NCI-H82 treated with DMSO at 0.1 percent for 48 hours (cell line): ENCODE data around the gene RAB11B.
"Not testable (repeated sequence)": the region's sequence is repeated elsewhere in the genome, so short reads cannot be mapped to it uniquely, and the experiment has no call there.

Experiments used
- DNase-seq: peaks from one replicate; lab custom pipeline; 2025; ENCODE audit not compliant: unreplicated experiment; lab: John Stamatoyannopoulos, UW

The RAB11B gene

DNA sequence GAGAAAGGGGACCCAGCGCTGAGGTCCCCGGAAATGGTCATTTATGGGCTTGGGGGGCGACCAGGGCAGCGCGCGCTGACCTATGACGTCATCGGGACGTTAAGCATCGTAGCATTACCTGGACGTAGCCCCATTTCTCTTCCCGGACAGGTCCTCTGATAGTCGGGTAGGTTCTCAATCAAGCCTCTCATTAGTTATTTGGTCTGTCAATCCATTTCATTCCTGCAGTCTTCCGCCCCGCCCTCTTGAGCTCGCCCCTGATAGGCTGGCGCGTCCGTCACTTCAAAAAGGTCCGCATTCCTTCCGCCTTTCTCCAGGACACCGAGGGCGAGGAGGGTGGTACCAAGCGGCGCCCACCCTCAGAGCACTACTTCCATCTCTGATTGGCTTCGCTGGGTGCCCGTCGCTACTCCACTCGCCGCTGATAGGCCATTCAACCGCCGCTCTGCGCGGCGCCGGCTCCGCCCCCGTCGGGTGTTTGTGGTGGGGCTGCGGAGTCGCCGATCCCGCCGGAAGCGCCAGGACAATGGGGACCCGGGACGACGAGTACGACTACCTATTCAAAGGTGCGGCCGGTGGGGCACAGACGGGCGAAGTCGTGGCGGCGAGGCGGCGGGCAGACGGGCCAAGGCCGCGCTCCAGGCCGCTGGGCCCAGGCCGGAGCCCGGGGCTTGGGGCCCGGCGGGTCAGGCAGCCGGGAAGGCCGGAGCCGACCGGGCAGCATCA, at the start of gene RAB11B:
RAB11B (plus strand) TSS at position 470 of the 726 bp plus-strand sequence; CDS start at position 527, 57 bp downstream.
- peak; percentile 97 for DNase-seq

DNA sequence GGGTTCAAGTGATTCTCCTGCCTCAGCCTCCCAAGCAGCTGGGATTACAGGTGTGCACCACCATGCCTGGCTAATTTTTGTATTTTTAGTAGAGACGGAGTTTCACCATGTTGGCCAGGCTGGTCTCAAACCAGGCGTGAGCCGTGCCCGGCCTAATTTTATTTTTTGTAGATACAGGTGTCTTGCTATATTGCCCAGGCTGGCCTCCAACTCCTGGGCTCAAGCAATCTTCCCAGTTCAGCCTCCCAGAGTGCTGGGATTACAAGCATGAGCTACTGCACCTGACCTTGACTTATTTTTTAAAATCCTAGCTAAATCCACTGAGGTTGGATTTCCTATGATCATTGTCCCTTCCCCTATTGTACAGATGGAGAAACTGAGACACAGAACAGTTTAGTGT, 48.7 kb upstream of the RAB11B start:
- DNase-seq, result not testable (repeated sequence)

GRCh38 chr19:8342316-8342683, 47.9 kb upstream of the RAB11B start:
- DNase-seq, result no peak

GRCh38 chr19:8342684-8343482, 47.3 kb upstream of the RAB11B start, which contains the start of gene KANK3:
TSS of gene KANK3 (minus strand) at chr19:8343262. CDS start at chr19:8337828, 5,434 bp downstream.
- peak; percentile 63 for DNase-seq

GRCh38 chr19:8343483-8343844, 46.7 kb upstream of the RAB11B start:
- no peak for DNase-seq

GRCh38 chr19:8349629-8350372, 40.4 kb upstream of the RAB11B start:
- DNase-seq, result not testable (repeated sequence)

DNA sequence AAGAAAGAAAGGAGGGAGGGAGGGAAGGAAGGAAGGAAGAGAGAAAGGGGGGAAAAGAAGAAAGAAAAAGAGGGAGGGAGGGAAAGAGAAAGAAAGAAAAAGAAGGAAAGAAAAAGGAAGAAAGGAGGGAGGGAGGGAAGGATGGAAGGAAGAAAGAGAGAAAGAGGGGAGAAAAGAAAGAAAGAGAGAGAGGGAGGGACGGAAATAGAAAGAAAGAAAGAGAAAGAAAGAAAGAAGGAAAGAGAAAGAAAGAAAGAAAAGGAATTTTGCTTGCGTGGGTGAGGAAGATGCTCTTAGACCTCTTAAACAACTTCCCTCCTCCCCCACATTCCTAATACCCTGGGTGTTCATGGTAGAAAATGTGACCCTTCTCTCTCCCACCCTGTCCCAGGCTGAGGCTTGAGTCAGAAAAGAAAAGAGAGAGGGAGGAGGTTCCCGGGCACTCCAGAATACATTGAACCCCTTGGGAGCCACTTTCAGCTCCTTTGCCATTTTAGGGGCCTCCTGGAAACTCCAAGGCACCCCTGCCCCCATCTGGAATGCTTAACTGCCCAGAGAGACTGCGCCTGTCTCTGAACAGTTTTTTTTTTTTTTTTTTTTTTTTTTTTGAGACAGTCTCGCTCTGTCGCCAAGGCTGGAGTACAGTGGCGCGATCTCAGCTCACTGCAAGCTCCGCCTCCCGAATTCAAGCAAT, 37.9 kb upstream of the RAB11B start:
- no peak for DNase-seq

- DNase-seq, result not testable (repeated sequence)
Observed at GRCh38 chr19:8352845-8353244, 37.3 kb upstream of the RAB11B start.

GRCh38 chr19:8355631-8356402, 34.3 kb upstream of the RAB11B start:
- DNase-seq, result no peak

GRCh38 chr19:8357007-8357521, 33.1 kb upstream of the RAB11B start:
- no peak for DNase-seq

DNA sequence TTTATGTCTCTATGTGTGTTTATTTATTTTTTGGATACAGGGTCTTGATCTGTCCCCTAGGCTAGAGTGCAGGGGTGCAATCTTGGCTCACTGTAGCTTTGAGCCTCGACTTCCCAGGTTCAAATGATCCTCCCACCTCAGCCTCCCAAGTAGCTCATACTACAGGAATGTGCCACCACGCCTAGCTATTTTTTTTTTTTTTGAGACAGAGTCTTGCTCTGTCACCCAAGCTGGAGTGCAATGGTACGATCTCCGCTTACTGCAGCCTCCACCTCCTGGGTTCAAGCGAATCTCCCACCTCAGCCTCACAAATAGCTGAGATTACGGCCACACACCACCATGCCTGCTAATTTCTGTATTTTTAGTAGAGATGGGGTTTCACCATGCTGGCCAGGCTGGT, 31.2 kb upstream of the RAB11B start:
- DNase-seq, result no peak

GRCh38 chr19:8360196-8360595, 30.0 kb upstream of the RAB11B start:
- DNase-seq, result no peak

- DNase-seq, result no peak
Observed at GRCh38 chr19:8361921-8362793, 28.0 kb upstream of the RAB11B start.

DNA sequence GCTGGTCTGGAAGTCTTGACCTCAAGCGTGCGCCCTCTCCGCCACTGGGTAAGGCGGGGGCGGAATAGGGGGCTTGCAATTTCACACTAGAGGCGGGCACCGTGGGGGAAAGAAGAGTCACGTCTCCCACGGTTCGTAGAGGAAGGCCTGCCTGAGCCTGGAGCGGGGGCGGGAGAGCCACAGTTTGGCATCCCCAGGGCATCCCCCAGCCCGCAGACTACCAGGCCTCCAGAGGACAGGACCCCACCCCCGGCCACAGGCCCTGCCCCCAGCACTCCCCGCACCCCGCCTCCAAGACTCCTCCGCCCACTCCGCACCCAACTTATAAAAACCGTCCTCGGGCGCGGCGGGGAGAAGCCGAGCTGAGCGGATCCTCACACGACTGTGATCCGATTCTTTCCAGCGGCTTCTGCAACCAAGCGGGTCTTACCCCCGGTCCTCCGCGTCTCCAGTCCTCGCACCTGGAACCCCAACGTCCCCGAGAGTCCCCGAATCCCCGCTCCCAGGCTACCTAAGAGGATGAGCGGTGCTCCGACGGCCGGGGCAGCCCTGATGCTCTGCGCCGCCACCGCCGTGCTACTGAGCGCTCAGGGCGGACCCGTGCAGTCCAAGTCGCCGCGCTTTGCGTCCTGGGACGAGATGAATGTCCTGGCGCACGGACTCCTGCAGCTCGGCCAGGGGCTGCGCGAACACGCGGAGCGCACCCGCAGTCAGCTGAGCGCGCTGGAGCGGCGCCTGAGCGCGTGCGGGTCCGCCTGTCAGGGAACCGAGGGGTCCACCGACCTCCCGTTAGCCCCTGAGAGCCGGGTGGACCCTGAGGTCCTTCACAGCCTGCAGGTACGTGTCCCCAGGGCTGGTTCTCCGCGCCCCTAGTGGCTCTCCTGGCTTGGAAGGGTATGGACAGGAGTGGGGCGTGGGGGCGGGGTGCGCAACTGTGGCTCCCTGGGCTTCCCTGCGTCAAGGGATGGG, 26.1 kb upstream of the RAB11B start, which contains the start of gene ANGPTL4:
ANGPTL4 (plus strand) TSS at position 353 of the 969 bp plus-strand sequence; CDS start at position 520, 167 bp downstream.
- no peak for DNase-seq

GRCh38 chr19:8366121-8366581, 24.0 kb upstream of the RAB11B start:
- DNase-seq, result no peak

GRCh38 chr19:8366961-8367326, 23.2 kb upstream of the RAB11B start:
- DNase-seq, result no peak

GRCh38 chr19:8367327-8368001, 22.7 kb upstream of the RAB11B start:
- no peak for DNase-seq
